AG09309 (cell line): ENCODE measurements around the gene FILIP1L.

Experiments
- DNase-seq: peaks from one replicate; pipeline ENCODE4 v3.0.0-alpha.2; 2010; ENCODE audit warnings: low read depth
- H3K4me3 ChIP-seq: 2 replicates; pipeline ENCODE4 v1.5.1; 2011; ENCODE audit warnings: mild to moderate bottlenecking, low read depth, low read length, moderate library complexity; ENCODE audit not compliant: control insufficient read depth
- TF ChIP-seq, protein P1 (sequence below): IDR thresholded peaks from 2 replicates; pipeline ENCODE4 v1.5.1; 2011; ENCODE audit warnings: mild to moderate bottlenecking, low read depth, low read length, inconsistent platforms; ENCODE audit not compliant: insufficient read depth, control insufficient read depth; ENCODE audit errors: missing control alignments

Gene FILIP1L

DNA sequence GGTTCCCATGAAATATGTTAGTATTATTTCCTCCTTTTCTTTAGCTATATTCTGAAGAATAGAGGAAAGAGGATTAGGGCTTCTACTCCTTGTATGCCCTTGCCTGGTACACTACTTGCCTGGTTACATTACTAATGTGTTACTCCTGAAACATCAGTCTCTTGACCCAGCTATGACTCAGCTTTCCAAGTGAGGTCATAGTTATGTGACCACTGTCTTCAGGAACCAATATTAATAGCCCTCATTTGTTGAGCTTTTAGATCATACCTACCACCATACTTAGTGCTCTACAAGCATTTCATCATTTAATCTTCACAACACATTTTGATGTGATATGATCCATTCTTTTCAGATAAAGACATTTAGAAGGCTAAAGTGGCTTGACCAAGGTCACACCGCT, 236.3 kb downstream of the FILIP1L start:
- TF ChIP-seq, protein P1, sequence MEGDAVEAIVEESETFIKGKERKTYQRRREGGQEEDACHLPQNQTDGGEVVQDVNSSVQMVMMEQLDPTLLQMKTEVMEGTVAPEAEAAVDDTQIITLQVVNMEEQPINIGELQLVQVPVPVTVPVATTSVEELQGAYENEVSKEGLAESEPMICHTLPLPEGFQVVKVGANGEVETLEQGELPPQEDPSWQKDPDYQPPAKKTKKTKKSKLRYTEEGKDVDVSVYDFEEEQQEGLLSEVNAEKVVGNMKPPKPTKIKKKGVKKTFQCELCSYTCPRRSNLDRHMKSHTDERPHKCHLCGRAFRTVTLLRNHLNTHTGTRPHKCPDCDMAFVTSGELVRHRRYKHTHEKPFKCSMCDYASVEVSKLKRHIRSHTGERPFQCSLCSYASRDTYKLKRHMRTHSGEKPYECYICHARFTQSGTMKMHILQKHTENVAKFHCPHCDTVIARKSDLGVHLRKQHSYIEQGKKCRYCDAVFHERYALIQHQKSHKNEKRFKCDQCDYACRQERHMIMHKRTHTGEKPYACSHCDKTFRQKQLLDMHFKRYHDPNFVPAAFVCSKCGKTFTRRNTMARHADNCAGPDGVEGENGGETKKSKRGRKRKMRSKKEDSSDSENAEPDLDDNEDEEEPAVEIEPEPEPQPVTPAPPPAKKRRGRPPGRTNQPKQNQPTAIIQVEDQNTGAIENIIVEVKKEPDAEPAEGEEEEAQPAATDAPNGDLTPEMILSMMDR: no peak
- H3K4me3 ChIP-seq: no peak overlapping the region
- no peak for DNase-seq

GRCh38 chr3:99877031-99877579, 237.2 kb downstream of the FILIP1L start:
- TF ChIP-seq, protein P1: no peak
- no peak overlapping the region for H3K4me3 ChIP-seq
- no peak for DNase-seq

DNA sequence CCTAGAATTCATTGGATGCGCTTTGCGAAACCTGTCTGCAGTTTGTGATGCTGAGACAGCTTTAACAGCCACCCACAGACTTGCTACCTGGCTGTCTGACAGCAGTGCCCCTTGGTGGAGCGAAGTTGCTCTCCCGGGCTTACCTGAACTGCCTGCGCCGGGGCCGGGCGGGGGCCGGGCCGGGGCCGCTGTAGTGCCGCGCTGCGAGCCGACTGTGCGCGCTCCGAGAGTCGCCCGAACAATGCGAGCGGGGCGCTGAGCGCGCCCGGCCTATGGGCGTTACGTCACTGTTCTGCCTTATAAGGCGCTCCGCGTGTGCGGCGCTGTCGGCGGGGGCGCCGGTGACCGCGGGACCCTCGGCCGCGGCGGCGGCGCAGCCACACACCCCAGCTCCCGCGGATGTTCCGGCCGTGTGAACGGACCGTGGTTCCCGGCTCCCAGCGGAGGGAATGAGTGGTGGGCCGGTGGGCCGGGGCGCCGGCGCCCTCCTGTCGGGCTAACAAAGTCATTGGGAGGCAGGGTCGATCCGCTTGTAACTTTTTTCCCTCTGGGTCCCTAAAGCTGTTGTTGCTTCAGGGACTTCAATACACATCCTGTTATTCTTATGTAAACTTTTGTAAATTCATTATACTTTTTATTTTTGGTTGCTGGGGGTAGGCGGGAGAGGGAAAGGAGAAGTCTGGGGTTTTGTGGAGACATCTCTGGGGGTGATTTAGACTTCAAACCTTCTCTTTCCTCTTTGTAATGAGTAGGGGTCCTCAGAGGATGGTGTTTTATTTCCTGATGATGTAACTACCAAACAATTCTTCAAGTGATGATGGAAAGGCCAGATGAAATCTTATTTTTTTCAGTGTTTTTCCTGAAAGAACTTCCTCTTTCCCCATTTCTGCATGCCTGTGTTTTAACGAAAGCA, 238.1 kb downstream of the FILIP1L start:
- TF ChIP-seq, protein P1: no peak
- no peak for DNase-seq
- H3K4me3 ChIP-seq: peak overlapping the region; percentile 74

DNA sequence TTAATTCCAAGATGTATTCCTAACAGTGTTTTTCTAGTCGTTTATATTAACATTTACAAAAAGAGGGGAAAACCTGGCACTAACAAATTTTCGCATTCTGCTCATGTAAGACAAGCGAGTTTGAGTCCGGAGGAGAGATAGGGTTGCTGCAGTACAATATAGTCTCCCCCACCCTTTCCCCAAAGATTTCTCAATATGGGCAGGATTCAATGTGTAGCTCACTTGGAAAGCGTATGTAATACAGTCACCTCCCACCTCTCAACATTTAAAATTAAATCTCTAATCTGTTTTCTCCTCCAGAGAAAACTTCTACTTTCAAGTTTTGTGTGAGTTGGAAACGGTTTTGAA, 238.7 kb downstream of the FILIP1L start:
- DNase-seq: no peak

GRCh38 chr3:99874237-99875002, 239.9 kb downstream of the FILIP1L start:
- no peak for DNase-seq
- H3K4me3 ChIP-seq: peak overlapping the region; percentile 74
- TF ChIP-seq, protein P1: no peak

More for the DNA sequence above, 238.7 kb downstream of the FILIP1L start:
- TF ChIP-seq, protein P1: peak; percentile 0
- peak overlapping the region; percentile 74 for H3K4me3 ChIP-seq

- H3K4me3 ChIP-seq: peak overlapping the region; percentile 3
- DNase-seq: no peak
- TF ChIP-seq, protein P1: no peak
Observed at GRCh38 chr3:99873269-99874102, 240.8 kb downstream of the FILIP1L start.
